DMS 273 (cell line): ENCODE measurements around the gene TMC1.
"Not testable (repeated sequence)": the region's sequence is repeated elsewhere in the genome, so short reads cannot be mapped to it uniquely, and the experiment has no call there.

Experiments
- DNase-seq: peaks from one replicate; lab custom pipeline; 2025; ENCODE audit not compliant: unreplicated experiment; lab: John Stamatoyannopoulos, UW

TMC1 gene

DNA sequence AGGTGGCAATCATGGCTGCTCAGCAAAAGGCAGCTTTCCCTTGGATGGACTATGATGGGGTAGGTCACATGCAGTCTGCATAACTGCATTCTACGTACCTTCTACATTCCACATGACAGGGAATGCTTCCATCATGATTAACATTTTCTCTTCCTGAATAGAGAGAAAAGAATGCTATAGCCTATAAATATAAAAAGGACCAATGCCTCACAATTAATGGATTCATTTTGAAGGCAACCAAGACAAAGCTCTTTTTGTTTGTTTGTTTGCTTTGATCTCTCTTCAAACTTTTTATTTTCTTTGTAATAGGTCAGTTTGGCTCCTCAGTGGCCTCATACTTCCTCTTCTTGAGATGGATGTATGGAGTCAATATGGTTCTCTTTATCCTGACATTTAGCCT is 230.1 kb downstream of the TMC1 start:
- DNase-seq: no peak

DNA sequence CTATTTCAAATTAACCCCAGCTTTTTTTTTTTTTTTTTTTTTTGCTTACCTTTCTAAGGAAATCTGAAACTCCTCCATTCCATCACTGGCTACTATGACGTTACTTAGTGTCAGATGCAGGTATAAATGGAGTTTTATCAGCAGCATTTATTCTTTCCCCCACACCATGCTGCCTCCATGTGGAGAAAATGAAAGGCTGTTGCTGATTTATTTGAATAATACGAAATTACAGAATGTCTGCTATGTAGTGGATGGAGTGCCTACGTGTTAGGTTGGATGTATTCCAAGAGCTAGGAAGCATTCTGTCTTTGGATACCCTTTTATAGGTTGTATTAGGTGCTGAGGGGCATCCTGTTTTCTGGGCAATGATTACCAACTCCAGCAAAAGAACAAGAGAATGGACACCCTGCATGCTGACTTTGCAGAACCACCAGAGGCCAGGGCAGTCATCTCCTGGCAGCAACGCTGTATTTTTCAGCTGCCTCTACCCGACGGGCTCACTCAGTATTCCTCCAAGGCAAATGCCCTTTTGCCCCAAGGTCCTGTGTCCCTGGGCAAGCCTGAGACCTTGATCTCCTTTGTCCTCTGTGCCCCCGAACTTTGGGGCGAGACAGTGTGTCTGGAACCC is 232.0 kb downstream of the TMC1 start:
- peak; percentile 15 for DNase-seq

DNA sequence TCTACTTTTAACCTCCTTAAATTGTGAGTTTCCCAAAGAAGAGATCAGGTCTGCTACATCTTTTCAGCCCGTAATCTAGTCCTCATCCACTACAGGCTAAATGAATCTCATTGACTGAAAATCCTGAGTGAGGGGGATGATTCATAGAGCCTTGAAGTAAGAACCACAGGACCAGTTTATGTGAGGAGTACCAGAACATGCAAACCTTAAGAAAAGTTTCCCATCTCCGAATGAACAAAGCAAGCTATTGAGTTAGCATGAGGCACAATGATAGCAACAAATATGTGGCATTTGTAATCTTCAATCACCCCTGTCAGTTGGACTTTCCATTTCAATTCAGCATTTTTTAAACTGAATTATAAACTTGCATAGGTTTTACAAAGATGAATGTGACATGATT is 234.4 kb downstream of the TMC1 start:
- DNase-seq: no peak

DNA sequence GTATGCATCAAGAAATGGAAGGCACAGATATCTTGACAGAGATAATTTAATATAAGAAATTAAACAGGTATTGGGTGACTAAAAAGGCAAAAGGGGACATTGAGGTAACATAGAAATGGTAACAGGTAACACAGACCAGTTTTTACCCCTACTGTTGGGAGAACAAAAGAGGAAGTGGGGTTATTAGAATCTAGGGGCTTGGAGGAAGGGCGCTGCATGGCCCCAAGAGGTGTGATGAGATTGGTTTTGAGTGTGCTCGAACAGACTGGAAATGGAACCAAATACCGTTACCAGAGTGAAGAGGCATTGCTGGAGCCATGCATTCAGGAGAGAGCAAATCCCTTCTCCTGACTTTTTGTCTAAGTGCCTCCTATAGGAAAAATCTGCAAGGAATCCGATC is 237.5 kb downstream of the TMC1 start:
- no peak for DNase-seq

DNA sequence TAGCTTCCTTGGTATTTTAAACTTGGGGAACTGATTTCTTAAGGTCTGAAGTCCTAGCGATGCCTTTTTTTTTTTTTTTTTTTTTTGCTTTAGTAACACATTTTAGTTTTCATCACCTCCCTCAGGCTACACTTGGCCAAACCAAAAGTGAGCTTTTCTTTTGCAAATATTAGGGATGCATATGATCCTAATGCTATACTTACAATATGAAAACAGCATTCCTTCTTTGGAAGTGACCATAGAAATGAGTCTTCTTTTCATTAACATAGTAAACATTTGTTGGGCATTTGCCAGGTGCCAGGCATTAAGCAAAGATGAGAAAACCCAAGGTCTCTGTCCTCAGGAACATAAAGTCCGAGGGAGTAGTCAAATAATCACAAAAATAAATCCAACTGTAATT is 241.6 kb downstream of the TMC1 start:
- DNase-seq: no peak

DNA sequence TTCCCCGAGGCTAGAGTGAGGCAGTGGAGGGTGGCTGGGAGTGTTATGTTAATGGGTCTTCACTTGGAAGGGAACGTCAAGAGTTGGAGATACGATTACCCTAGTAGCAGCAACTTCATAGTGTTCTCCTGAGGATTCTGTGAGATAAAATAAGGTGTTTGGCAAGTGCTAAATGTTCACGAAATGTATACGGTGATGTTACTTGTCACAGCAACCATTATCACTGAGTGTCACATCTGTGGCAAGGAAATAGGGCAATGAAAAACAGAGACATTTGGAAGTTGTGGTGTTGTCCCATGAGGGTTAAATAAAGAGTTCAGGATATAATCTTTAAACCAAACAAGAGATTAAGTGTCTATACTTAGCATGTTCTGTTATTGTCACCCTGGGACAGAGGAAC is 248.1 kb downstream of the TMC1 start:
- no peak for DNase-seq

DNA sequence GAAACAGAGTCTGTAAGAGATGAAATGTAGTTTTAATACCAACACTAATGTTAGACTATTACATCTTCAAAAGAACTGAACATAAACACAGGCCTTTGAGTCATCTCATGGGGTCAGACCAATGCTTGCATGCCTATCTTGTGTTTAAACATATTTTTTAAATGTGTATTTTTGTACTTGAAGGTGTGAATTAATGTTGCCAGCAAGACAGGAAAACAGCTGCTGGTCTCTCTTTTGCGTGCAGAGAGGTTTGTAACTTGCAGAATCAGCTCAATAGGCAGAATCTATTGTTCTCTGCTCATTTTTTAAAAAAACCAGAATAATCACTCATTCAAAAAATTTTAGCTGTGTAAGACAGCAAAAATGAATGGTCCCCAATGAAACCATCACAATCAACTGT is 251.3 kb downstream of the TMC1 start:
- DNase-seq: no peak

DNA sequence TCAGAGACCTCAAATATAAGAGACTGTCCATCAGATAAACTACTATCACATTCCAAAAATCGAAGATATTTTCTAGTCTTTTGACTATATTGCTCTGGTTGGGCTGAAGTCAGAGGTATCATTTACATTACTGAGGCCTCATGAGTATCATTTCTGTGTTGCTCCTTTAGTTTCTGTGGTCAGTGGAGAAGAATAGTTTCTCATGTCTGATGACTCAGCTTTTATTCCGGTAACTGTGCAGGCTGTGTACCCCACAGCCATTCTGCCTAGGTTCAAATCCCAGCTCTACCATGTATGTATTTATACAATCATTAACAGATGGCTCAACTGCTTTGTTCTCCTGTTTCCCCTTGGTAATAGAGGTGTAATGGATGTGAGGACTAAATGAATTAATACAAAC is 252.2 kb downstream of the TMC1 start:
- DNase-seq: no peak

DNA sequence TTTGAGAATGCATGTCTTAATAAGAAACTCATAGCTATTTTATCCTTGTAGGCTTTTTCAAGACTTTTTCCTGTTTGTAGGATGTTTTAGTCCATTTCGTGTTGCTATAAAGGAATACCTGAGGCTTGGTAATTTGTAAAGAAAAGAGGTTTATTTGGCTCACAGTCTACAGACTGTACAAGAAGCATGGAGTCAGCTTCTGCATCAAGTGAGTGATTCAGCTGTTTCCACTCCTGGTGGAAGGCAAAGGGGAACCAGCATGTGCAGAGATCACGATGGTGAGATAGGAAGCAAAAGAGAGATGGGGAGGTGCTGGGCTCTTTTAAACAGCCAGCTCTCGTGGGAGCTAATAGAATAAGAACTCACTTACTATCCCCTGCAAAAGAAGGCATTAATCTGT is 254.2 kb downstream of the TMC1 start:
- DNase-seq: no peak

DNA sequence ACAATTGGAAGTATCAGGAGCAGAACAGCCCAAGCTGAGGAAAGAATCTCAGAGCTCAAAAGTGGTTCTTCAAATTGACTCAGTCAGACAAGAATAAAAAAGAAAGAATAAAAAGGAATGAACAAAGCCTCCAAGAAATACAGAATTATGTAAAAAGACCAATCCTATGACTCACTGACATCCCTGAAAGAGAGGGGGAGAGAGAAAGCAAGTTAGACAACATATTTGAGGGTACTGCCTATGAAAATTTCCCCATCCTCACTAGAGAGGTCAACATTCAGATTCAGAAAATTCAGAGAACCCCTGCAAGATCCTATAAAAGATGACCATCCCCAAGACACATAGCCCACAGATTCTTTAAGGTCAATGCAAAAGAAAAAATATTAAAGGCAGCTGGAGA is 258.2 kb downstream of the TMC1 start:
- no peak for DNase-seq

DNA sequence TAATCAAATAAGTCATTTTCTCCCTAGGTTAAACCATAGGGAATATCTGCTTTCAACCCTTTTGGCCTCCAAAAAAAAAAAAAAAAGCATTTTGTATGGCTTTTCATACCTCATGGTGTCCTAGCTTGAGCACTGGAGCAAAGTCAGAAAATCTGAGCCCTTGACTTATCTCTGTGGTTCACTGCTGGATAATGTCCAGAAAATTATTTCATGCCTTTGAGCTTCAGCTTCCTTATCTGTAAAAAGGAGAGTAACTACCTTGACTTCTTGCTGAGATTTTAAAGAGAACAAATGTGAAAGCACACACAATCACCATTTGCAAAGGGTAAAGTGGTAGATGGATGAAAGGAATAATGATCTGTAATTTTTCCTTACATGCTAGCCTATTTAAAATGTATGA is 265.5 kb downstream of the TMC1 start:
- no peak for DNase-seq

DNA sequence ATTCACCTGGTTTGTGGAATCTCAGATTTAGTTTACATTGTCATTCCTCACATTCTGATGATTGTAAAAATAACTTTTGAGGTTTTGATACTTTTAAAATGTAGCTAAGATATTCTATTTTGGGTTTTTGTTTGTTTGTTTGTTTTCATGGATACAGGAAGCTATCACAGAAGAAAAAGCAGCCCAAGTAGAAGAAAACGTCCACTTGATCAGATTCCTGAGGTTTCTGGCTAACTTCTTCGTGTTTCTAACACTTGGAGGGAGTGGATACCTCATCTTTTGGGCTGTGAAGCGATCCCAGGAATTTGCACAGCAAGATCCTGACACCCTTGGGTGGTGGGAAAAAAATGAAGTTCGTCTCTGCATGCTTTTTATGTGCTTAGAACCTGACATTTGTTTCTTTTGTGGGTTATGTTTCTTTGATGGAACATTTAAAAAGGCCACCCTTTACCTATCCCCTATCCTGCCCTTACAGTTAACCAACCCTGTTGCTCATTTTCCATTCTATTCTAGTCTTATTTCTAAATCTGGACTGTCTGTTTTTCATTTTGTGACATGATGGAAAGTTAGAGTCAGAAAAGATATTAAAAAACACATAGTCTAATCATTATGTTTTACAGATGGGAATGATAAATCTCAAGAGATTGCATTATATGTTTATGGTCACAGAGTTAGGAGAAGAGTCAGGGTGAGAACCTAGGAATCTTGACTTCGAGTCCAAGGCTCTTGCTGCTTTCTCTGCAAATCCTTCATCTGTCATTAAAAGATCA is 267.7 kb downstream of the TMC1 start:
- no peak for DNase-seq

DNA sequence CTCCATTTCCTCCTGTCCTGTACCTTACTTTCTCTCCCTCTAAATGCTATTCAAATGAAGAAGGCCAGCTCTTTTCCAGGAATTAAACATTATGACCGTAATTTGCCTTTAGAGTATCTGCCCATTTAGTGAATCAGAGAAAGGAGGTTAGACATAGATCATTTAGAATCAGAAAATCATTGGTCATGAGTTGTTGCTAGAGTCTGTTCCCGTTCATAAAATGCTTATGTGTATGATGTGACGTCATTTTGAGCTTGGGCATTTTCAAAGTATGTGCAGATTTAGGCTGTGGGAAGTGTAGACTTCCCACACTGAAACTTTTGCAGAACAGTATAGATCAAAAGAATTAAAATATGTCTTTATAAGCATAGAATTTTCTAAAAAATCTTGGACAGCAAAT is 268.5 kb downstream of the TMC1 start:
- no peak for DNase-seq

DNA sequence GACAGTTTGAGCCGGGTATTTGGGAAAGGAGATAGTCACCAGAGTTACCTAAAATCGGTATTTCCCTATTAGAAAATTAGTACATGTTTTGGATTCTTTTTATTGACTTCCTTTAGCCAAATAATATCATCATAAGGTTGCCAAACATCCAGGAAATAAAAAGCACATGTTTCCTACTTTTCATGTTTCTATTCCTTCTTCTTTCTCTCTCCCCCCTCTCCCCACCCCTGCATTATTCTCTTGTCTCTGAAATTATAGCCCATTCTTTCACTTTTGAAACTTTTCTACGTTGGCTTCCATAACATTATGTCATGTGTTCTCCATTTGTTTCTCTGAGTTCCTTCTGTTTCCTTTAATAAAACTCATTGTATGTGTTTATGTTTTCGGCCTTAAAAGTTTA is 269.6 kb downstream of the TMC1 start:
- DNase-seq: no peak

DNA sequence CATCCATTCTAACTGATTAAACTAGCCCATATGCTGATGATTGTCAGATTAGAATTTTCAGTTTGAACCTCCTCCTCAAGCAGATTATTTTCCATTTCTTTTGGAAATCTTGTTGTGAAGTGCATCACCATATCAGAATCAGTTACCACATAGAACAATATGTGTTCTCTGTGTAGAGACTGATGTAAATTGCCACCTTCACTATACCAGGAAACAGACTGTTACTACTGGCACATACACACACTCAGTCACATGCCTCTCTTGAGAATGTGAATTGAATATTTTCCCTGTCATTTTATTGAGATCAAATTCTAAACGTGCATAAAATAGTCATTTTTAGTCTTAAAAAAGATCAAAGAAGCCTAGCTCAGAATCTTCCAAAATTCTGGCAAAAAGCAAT is 270.0 kb downstream of the TMC1 start:
- no peak for DNase-seq

DNA sequence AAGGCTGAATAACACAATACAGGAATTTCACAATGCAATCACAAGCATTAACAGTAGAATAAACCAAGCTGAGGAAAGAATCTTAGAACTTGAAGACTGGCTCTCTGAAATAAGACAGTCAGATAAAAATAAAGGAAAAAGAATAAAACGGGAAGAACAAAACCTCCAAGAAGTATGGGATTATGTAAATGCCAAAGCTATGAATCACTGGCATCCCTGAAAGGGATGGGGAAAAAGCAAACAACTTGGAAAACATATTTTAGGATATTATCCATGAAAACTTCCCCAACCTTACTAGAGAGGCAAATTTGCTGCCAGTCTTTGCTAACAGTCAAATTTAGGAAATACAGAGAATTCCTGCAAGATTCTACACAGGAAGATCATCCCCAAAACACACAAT is 273.5 kb downstream of the TMC1 start:
- DNase-seq: no peak

DNA sequence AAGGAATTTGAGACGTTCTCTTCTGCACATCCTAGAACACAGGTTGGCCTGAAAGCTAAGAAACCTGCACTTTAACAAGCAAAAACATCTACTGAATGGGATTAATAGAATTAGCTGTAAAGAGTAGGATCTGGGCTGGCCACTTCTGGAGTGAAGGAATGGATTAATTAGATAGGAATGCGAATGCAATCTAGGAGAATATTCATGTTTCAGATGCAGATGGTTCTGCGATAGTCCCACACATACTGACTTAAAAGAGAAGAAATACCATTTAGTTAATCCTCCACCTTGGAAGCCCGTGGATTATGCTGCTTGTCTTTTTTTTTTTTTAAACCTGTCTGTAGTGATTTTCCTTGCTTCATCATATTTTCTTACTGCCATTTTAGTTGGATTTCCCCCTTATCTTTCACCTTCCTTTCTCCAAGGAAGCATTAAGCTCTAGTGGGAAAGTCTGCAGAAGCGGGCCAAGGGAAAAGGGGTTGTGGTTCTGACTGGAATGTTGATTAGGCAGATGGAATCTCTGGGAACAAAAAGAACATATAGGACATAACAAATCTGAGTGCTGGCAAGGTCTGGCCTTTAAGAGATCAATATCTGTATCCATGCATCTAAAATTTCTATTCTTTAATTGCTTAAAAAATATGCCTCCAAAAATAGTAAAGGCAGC is 279.1 kb downstream of the TMC1 start:
- no peak for DNase-seq

DNA sequence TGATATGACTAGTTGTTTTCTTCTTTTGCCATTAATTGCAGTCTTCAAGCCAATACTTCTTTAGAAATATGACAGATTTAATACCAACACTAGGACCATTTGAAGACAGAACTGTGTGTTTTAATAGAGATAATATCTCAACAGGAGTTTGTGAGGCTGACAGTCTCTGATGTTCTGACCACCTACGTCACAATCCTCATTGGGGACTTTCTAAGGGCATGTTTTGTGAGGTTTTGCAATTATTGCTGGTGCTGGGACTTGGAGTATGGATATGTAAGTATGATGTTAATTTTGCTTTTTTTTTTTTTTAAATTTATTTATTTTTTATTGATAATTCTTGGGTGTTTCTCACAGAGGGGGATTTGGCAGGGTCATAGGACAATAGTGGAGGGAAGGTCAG is 283.8 kb downstream of the TMC1 start:
- DNase-seq: no peak

DNA sequence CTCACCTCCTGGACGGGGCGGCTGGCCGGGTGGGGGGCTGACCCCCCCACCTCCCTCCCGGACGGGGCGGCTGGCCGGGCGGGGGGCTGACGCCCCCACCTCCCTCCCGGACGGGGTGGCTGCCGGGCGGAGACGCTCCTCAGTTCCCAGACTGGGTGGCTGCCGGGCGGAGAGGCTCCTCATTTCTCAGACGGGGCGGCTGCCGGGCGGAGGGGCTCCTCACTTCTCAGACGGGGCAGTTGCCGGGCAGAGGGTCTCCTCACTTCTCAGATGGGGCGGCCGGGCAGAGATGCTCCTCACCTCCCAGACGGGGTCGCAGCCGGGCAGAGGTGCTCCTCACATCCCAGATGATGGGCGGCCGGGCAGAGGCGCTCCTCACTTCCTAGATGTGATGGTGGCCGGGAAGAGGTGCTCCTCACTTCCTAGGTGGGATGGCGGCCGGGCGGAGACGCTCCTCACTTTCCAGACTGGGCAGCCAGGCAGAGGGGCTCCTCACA is 285.0 kb downstream of the TMC1 start:
- DNase-seq: not testable (repeated sequence)

DNA sequence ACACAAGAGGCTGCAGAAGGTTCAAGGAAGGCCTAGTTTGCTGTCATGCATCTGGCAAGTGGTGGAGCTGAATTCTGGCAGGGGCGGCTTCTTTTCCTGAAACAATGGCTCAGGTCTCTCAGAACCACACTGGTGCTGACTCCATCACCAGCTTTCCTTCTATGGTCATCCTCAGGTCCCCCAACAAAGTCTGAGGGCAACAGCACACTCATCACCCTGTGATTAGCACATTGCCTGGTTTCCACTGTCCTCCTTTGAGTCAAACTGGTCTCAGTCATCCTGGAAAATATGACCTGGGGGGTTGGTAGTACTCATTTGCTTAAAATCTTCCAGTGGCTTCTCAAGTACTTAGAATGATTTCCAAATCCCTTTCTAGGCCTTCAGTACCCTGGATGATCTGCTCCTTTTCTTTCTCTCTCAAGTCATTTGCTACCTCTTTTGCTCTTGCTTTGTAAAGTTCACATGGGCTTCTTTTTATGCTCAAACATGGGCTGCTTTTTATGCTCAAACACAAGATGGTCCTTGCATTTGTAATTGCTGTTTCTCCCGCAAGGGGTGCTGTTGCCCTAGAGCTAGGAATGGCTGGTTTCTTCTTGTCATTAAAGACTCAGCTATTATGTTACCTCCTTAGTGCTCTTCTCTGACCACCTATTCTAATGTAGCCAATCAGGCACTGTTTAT is 286.5 kb downstream of the TMC1 start:
- DNase-seq: peak; percentile 6

DNA sequence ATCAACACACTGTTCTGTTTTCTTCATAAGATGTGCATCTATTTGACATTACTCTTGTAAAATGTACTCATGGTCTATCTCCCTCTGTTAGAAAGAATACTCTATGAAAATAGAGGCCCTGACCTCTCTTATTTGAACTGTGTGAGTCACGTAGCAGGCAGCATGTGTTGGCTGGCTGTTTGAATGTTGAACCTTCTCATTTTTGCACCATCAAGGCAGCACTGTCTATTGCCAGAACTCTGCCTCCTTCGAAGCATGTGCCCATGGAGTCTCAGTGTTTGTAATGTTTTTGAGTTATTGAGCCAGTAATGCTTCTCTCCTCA is 287.0 kb downstream of the TMC1 start:
- no peak for DNase-seq

DNA sequence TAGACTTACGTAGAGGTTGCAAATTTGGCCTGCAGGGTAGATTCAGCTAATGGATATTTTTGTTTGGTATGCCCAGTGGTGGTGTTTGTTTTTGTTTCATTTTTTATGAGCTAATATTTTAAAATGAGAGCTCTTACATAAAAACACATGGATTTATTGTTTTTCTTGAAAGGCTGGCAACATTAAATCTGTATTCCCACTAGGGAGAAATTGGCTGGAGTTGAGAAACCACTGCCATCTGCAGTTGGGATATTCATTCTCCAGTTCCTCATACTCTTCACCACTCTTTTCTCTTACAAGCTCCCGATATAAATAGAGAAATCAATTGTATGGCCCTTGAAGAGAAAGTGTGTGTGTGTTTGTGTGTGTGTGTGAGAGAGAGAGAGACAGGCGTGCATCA is 288.2 kb downstream of the TMC1 start:
- no peak for DNase-seq
